ENCODE results near the gene NCKAP5.
"Not testable (repeated sequence)": the region's sequence is repeated elsewhere in the genome, so short reads cannot be mapped to it uniquely, and the experiment has no call there.

Gene NCKAP5

DNA sequence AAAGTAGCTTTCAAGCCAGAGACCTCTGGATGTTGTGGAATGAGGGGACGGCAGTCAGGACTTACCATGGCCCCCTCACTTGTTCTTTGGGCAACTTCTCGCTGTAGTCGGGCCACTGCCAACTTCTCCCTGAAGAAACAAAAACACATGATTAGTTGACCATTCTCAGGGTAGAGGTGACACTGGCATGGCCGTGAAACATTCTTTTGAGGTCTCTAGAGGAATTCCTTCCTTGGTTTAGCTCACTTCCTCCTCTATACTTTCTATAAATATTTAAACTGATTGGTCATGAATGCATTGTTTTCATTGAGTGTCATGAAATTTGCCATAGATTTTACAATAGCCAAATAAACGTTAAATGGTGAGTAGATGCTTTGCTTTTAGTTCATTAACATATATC, 354.6 kb downstream of the NCKAP5 start:
- no peak for DNase-seq (ENCODE audit: low read depth in 2 of 2)

DNA sequence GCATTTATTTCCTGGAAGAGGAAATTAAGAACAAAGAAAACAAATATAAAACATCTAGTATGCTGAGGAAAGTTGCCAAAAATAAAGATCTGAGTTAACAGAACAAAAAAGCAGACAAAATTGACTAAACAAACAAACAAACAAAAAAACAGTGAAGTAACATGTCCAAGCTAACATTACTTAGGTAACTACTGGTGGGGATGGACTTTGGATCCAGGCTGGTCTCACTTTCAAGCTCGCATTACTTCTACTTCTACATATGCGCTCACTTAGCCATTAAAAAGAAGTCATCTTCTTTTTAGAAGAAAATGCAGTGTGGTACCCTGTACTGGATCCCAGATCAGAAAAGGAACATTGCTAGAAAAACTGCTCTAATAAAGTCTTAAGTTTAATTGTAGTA, 358.9 kb downstream of the NCKAP5 start:
- DNase-seq (ENCODE audit: low read depth in 2 of 2): no peak

DNA sequence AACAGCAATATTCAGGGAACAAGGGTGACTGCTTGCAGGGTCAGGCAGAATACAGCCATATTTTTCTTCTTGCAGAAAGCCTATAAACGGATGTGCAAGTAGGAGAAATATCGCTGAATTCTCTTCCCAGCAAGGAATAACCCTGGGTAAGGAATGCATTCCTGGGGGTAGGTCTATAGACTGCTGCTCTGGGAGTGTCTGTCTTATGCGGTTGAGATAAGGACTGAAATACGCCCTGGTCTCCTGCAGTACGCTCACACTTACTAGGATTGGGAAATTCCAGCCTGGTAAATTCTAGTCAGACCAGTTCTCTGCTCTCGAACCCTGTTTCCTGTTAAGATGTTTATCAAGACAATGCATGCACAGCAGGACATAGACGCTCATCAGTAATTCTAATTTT, 361.6 kb downstream of the NCKAP5 start:
- not testable (repeated sequence) for DNase-seq (ENCODE audit: low read depth in 2 of 2)

DNA sequence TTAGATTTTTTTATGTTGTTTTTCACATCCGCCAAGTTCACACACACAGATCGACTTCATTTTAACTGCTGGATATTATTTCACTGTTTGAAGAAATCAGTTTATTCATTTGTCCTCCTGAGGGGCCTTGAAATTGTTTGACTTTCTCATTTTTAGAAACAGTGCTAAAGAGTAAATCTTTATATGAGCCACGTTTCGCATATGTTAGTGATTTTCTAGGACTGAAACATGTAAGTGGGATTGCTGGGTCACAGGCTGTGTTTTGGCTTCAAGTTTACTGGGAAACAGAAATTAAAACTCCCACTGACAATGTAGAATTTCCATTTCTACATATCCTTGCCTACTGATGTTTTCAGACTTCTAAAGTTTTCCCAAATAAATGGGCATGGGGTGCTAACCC, 363.8 kb downstream of the NCKAP5 start:
- DNase-seq (ENCODE audit: low read depth in 2 of 2): no peak

DNA sequence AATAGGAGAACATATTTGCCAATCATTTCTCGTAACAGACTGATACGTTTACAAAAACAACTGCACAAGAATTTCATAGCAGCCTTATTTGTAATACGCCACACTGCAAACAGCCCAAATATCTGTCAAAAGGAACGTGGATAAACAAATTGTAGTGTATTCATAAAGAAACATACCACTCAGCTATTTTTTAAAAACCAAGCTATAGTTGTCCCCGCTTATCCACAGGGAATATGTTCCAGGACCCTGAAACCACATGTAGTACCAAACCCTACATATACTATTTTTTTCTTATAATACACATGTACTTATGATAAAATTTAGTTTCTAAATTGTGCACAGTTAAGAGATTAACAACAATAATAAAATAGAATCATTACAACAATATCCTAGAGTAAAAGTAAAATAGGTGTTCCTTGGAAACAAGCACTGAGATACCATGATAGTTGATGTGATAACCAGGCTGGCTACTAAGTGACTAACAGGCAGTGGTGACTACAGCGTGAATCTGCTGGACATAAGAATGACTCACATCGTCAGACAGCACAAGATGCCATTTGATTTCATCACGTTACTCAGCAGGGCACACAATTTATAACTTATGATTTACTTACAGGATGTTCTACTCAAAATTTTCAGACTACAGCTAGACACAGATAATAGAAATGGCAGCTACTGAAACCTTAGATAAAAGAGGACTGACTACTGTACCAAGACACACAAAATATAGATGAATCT, 367.4 kb downstream of the NCKAP5 start:
- peak; percentile 54 to 57 for DNase-seq (ENCODE audit: low read depth in 2 of 2)

DNA sequence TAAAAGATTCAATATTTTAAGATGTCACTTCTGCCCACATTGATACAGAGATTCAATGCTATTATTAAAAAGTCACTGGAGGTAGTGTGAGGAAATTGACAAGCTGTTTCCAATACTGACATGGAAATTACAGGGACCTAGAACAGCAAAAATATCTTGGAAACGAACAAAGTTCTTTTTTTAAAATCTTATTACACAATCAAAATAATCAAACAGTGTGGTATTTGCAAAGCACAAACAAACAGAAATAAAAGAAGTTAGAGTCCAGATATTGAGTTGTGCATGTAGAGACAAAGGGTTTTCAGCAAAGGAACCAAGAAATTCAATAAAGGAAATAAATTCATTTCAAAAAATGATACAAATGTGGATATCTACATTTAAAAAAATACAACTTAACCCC, 369.6 kb downstream of the NCKAP5 start:
- DNase-seq (ENCODE audit: low read depth in 2 of 2): no peak

DNA sequence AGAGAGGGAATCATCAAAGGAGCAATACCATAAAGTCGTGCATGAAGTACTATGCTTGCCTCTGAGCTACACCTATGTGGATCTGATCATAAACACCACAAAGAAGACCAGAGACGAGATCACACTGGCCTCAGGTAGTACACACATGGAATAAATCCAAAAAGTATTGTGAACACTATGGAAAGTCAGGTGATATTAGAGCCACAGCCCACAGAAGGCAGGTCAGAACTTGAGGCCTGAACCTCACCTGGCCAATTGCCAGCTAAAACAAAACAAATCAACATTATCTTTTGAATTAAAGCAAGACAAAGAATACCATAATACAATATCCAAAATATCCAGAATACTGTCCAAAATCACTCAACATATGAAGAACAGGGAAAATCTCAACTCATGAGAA, 371.1 kb downstream of the NCKAP5 start:
- no peak for DNase-seq (ENCODE audit: low read depth in 2 of 2)

DNA sequence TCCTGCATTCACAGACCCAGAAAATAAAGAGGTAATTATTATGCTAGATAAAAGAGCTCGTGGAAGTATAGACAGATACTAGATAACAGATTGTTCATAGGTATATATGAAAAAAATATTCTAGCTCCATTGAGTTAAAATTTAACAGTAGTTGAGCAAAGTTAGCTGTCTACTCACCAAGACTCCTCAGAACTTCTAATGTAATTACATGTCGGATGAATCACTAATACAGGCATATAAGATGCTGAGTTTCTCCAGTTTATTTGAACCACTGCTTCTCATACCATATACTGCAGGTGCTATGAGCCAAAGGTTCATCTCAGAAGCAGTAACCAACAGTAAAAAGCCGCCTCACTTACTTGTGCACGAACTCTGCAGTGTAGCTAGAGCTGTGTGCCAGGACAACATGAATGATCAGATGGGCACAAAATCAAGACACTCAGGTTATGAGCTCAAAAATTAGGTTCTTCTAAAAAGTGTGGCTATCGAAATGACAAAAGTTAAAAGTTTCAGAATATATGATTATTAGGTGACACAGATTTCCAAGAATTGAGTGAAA, 373.4 kb downstream of the NCKAP5 start:
- no peak for DNase-seq (ENCODE audit: low read depth in 2 of 2)

DNA sequence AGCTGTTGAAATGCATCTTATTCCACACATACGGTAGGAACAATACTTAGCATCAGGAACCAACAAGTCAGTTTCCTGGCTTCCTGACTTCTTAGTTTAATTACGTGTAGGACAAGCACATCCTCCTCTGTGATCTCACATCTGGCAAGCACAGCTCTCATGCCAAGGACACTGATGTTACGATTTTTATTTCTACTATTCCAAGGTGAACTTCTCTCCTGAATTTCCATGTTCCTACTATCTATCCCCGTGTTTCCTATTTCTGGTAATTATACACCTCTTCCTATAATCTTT, 374.0 kb downstream of the NCKAP5 start:
- no peak for DNase-seq (ENCODE audit: low read depth in 2 of 2)

DNA sequence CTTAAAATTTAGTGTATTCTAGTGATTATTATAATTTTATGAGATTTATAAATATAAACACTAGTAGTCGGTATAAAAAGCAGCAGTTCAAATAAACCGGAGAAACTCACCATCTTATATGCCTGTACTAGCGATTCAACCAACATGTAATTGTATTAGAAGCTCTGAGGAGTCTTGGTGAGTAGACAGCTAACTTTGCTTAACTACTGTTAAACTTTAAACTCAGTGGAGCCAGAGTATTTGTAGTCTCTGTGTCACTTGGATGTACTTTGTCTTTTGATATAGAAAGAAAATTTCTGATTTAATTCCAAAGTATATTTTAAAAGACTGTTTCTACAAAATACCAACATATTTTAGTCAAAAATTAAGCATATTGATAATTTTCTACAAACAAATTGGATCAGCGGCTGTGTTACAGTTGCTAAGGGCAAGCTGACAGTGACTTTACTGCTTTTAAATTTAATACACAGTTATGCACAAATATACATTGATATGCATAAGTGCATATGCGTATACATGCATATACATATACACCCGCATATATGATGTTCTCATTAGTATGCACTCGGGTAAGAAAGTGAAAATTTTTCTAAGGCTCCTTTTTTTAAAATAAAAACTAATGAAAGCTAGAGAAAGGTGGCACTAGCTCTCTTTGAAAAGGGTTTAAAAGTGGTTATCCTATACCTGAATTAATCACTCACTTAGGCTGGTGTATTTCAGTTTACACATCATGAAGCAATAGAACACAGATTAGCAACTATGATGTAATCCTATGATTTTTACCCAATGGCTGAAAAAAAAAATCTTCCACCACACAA, 374.5 kb downstream of the NCKAP5 start:
- DNase-seq (ENCODE audit: low read depth in 2 of 2): no peak

DNA sequence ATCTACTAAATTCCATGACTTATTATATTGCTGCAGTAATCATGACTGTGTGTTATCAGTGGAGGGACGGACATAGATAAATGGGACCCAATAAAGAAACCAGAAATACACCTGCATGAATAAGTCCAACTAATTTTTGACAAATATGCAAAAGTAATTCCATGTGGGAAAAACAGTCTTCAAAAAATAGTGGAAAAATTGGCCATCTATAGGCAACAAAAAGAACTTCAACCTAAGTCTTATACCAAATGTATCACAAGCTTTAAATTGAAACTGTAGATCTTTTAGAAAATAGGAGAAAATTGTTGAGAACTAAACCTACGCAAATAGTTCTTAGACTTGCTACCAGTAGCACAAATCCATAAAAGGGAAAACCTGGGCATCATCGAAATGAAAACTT, 376.2 kb downstream of the NCKAP5 start:
- no peak for DNase-seq (ENCODE audit: low read depth in 2 of 2)

DNA sequence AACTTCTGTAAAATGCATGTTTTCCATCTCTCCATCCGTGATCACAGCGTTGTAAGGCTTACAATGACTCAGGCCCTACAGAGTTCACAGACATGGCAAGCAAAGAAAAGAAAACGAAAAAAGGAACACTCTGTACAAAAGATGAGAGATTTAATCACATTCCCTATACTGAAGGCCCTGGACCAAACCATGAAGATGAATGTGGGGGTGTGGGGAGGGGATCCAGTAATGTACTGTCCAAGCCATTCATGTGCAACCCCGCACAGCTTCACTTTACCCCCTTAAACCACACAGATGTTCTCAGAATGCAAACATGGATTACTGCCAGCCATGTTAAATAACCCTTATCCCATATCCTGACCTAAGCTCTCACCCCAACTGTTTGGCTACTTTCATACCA, 391.1 kb downstream of the NCKAP5 start:
- no peak for DNase-seq (ENCODE audit: low read depth in 2 of 2)

DNA sequence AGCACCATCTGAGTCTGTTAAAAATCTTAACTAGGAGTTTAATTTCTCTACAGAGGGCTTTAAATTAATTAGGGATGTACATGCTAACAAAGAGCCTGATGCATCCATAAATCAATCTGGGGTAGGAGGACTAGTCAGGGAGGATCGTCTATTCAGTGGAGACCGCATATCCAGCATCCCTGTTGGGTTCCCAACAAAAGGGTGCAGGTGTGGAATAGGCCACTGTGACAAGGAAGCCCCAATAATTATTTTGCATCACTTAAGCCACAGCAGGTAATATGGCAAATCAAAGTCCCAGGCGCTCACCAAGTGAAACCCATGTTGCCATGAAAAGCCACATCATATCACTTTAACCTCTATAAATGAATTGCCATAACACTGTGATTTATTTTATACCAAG, 392.3 kb downstream of the NCKAP5 start:
- DNase-seq (ENCODE audit: low read depth in 2 of 2): no peak

DNA sequence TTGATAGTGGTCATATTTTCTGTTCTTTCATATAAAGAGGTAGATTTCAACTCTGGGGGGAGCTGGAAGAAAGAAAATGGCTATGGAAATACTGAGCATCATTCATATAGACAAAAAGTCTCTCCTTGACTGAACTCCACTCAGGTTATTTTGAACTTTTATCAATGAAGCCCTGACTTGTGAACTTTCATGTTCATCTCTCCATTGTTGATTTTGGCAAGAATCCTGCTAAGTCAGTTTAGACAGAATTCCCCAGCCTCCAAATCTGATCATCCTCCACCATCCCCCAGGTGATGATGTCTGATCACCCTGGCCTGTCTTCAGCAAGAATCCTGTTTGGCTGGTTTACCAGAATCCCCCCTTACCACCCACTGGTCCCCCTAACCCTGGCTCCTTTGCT, 395.0 kb downstream of the NCKAP5 start:
- DNase-seq (ENCODE audit: low read depth in 2 of 2): no peak

DNA sequence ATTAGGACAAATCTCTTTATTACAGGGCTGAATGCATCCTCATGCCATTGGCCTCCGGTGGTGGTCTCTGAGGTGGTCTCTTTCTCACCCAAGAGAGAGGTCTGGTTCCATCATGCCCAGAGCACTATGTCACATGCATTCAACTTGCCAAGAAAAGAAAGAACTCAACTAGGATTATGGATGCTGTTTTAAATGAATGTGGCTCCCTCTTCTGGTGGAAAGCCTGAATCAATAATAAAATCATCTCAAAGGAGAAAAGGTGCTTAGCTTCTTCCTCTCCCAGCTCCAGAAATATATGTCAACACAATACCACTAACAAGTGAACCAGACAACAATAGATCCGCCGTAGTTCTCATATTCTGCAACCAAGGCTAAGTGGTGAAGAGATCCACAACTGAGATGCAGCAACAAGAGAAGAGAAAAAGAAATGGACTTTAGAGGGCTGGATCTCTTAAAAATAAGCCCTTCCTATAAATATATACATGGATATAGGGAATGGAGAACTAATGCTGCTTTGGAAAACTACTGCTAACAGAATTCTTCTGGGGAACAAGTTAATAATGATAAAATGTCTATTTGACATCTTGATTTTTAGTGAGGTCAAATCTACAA, 396.8 kb downstream of the NCKAP5 start:
- peak; percentile 38 to 39 for DNase-seq (ENCODE audit: low read depth in 2 of 2)

DNA sequence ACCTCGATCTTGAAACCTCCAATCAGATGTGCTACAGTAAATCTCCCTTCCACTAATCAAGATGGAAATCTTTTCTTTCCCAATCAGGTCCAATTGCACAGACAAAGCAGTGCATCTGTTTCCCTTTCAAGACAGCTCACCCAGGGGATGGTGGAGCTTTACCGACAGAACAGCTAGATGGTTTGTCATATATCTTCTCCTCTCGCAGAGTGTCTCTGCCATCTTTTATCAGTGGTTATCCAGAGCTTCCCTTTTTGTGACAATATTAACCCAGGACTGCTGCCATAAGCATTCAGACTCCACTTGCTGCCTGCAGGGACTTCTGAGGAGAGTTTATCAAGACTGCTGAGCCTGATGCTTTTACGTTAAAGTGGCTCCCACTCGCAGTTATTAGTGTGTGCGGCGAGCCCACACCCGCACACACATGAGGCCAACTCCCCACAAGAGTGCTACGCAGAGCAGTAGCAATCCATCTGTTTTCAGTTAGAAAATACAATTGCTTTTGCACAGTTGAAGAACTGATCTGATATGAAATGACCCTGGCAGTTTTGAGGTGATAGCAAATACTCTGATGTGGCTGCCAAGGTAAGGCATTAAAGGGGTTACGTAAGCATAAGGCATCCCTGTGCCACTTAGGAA, 398.9 kb downstream of the NCKAP5 start:
- DNase-seq (ENCODE audit: low read depth in 2 of 2): no peak

DNA sequence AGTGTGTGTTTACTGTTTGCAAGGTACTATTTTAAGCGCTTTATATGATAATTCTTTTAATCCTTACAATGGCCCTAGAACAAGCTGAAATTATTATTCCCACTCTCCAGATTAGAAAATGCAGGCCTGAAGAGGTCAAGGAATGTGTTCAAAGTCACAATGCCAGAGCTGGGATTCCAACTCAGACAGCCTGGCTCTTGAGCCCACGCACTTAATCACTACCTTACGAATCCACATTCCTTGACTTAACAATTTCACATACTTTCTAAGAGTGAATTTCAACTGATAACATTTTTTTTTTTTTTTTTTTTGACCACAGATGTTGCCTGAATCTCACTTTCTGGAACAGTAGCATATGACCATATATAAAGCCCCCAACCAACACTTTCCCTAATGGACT, 400.3 kb downstream of the NCKAP5 start:
- no peak for DNase-seq (ENCODE audit: low read depth in 2 of 2)

DNA sequence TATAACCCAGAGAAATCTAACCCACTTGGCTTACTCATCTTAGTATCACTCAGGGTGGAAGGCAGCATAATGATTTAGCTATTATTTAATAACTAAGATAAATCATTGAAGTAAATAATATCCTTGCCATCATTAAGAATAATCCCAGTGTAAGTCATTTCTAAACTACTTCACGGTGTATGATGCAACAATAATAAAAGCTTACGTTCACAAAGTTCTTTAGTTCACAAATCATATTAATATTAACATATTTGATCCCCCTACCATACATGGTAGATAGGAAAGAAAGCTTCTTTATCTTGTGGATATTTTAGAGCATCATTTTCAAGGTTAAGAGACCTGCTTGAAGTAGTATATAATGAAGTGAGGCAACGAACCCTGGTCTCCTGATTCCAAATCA, 401.0 kb downstream of the NCKAP5 start:
- no peak for DNase-seq (ENCODE audit: low read depth in 2 of 2)

DNA sequence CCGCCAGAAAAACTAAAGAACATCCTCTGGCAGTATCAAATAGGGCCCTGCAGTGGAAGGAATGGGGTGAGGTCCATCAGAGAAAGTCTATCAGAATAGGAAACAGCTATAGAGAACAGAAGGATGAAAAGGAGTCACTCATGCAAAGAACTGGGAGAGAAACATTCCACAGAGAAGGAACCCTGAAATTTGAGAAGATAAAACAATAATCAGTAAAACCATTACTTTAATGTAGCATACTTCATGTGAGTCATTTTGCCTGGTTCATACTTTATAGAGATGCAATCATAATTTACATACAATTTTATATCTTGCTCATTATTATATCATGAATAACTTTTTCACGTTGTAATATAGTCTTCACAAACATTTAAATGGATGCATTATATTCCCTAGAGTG, 402.2 kb downstream of the NCKAP5 start:
- DNase-seq (ENCODE audit: low read depth in 2 of 2): no peak

DNA sequence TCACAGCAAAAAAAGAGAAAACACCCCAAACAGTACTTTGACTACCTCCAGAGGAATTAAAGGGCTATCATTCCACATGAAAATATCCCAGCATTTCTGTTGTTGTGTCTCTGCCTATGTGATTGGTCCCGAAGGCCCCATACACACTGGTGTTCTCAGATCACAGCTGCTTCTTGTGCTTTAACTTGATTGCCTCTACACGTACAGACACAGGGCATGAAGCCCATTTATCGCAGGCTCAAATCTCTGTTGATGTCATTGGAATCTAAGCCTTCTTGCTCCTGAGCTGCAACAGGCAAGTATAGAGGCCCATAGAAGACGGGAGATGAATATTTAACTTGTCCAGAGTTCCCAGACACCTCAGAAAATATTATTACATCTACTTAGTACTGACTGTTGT, 405.2 kb downstream of the NCKAP5 start:
- DNase-seq (ENCODE audit: low read depth in 2 of 2): no peak

DNA sequence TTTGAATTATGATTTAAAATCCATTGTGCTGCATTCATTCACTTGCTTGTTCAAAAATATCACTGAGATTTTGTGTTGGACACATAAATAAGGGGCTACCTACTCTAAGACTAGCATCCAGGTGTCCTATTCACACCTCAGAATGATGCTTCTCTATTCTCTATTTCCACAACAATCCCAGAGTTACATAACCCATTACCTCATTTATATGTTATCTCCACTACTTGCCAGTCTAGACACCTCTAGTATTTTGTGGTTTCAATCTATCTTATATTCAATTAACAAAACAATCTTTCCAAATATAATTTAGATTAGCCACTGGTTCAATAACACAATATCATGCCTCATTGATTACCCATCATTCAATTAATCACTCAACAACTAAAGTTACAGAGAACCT, 409.8 kb downstream of the NCKAP5 start:
- no peak for DNase-seq (ENCODE audit: low read depth in 2 of 2)

DNA sequence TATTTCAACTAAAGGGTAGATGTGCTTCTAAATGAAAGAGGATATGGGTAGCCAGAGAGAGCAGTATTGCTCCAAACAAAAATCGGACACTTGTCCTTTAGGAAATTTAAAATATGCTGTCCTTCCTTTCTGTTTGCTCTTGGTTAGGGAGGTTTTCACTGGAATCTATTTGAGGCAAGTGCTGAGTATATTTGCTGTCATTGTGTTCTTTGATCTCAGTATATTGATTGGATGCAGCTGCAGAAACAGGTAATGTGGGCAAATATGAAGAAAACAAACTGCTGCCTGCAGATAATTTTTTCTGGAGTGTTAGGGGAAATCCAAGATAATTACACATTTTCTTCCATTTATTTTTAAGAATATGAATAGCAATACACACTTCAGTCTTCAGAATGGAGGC, 410.2 kb downstream of the NCKAP5 start:
- no peak for DNase-seq (ENCODE audit: low read depth in 2 of 2)

All from fibroblast of skin of left biceps (primary cell).